Caki2 (cell line): ENCODE measurements around the gene CREG2. TPM values are rescaled to one million over a fixed set of nuclear protein-coding genes. Genes with fewer than 3 reads are reported as not detected.

Experiments
- DNase-seq: peaks from one replicate; pipeline ENCODE4 v3.0.0-alpha.2; 2015; ENCODE audit warnings: low read depth
- in situ Hi-C: cut with HindIII; loops from 2 replicates; pipeline ENCODE4 v1.10.0; 2016; ENCODE audit warnings: low sequenced_read_pairs, low pct_unique_long_range_greater_than_20kb, mixed read lengths
- total RNA-seq: library from RNA; depleted of rRNA; stranded (reverse); fragments of >200 nt; shearing (Covaris generic); gene quantifications from 2 replicates; pipeline ENCODE4 v1.2.3, GENCODE V29; 2014; ENCODE audit warnings: low replicate concordance

The CREG2 gene
- total RNA-seq, 1 experiment from 2014 or later: 5.2 TPM

DNA sequence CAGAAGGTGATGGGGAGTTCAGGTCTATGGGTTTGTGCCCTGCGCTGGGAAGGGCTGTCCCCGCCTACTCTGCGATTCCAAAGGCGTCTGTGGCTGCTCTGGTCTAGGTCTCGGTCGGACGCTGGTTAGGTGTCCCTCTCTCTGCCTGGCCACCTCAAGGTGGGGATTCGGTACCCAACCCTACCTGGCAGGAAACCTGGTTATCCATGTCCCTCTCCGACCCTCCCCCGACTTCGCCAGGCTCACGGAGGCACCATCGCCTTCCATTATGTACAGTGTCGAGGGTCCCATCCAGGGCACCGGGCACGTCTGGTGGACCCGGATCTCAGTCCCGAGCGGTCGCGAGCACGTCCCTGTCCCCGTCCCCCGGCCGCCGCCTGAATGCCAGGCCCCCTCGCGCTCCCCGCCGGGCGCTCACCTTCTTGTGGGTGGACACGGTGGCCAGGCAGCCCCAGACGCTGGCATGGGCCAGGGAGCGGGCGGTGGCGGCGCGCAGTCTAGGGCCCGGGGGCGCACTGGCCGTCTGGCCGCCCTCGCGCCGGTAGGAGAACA, 628 bp downstream of the CREG2 start:
- in situ Hi-C loops: no loop called here
- DNase-seq: no peak

DNA sequence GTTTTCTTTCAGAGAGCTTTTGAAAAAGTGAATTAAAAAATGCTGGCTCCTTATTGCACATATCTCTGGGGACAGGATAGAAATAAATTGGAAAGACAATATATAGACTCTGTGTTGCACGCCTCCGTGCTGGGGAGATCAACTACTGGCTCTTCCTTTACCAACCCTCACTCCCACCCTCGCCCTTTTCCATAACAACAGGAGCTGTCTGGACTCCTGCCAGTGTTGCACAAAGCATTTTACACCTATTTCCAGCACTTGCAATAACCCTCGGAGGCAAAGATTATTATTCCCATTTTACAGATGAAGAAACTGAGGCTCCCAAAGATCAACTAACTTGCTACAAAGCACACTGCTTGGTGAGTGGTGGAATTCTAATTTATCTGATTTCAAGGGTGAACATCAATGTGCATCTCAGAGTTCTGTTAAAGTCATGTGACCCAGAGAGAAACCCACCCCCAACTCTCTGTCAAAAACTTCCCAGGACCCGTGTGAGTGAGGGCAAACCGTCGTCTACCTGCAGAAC, 4.2 kb downstream of the CREG2 start:
- no peak for DNase-seq
- in situ Hi-C loops: no loop called here

DNA sequence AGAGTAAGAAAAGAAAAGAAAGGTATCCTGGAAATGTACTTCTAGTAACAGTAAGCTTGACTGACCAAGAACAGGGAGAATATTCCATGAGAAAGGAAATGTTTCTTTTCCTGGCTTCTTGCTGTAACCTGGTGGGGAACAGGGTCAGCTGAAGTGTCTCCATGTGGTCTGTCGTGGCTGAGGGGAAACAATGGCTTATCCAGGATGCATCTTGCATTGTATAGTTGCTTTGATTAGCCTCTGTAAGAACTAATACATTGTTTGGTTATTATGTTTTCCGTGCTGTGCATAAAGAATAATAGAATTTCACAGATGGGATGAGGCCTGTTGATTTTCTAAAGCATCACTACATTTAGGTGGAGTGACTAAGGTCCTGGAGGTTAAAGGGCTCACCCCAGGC, 4.9 kb downstream of the CREG2 start:
- DNase-seq: no peak
- in situ Hi-C loops: no loop called here

DNA sequence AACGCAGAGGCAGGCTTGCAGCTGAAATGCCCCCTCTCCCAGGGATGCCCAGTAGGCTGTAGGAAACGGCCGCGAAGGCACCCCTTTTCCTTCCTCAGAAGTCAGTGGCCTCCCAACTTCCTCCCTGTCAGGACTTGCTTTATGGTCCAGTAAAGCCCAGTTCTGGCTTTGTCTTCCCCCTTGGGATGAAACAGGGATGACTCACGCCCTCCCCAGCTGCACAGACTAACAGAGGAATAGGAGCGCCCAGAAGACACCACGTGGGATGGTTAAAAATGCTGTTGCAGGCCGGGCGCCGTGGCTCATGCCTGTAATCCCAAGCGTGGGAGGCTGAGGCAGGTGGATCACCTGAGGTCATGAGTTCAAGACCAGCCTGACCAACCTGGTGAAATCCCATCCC, 6.9 kb downstream of the CREG2 start:
- in situ Hi-C loops: no loop called here
- no peak for DNase-seq

DNA sequence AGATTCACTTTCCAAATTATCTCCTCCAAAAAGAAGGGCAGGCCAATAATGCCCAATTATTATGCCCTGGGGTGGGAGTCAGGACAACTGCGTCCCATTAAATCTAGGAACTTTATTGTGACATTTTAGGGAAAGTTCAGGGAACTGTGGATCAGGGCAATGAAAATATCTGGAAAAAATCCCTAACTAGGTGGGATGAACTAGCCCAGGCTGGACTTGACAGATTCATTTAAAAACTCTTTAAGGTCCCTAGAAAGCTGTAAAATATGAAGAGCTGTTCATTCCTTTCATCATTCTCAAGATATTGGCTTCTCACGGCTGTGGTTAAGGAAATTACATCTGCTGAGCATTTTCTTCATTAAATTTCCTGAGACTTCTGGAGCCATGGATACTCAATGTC, 8.2 kb downstream of the CREG2 start:
- DNase-seq: no peak
- in situ Hi-C loops: no loop called here

DNA sequence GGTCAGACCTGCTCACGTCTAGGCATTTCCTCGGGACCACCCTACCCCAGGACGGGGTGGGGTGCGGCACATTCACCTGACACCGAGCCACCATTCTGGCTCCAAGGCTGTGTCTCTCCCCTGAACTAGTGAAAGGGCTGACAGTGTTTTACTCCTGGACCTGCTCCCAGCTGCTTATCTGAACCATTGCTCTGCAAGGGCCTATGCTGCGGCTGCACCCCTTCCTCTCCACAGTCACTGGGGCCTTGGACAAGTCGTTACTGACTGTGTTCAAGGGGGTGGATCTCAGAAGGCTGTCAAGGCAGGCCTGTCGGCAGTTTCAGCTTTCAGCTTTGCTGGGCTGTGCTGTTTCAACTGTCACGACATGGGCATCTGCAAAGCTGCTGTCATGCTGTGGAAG, 11.7 kb downstream of the CREG2 start:
- no peak for DNase-seq
- in situ Hi-C loops: no loop called here

DNA sequence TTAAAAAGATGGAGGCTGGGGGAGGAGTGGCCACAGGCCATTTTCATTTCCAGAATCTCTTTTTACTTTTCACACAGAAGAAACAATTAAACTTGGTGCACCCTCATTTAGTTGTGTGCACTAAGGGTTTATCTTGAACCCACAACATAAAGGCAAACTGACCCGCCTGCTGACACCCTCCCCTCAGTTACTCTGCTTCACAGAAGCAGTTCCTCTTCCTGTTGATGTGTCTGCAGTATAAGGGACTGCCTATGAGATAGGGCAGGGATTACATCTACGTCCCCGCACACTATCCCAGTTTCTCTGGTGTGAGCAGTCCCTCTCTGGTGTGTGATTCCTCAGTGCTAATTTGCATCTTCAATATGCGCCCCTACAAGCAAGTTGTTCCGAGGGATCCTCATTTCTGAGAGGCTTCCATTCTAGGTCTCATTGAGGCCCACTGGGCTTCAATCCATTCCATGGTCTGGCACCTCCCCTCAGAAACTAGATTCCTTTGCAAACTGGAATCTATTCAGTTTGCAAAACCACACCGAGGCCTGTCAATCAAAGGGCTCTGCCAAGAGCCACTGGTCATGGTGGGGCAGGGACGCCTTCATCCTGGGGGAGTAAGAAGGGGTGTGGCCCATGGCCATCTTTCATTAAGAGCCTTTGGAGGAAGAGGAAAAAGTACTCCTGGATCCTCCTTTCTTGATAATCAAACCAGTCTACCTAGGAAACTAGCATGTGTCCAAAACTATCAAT, 12.3 kb downstream of the CREG2 start:
- no peak for DNase-seq
- in situ Hi-C loops: no loop called here

DNA sequence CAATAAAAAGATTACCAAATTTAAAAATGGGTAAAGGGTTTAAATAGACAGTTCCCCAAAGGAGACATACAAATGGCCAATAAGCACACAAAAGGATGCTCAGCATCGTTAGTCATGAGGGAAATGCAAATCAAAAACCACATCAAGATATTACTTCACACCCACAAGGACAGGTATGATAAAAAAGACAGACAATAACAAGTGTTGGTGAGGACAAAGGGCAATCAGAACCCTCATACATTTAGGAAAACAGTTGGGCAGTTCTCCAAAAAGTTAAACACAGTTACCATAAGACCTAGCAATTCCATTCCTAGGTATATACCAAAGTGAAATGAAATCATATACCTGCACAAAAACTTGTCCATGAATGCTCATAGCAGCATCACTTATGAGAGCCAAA, 14.5 kb downstream of the CREG2 start:
- in situ Hi-C loops: no loop called here
- no peak for DNase-seq

DNA sequence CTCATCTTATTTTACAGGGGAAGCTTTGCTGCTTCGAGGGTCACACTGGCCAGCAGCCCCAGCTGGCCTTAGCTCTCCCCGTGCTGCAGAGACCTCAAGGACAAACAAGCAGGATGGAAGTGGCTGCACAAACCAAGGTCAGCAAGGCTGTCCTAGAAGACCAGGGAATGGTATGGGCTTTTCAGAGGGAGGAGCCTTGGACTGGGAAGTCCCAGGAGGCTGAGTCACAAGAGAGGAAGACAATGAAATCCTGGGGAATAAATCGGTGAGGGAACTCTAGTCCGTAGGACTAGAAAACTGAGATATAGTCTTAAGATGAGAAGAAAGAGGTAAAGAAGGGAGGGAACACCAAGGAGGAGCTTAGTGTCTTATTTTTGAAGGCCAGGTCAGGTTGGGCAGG, 15.7 kb downstream of the CREG2 start:
- in situ Hi-C loops: no loop called here
- DNase-seq: no peak

DNA sequence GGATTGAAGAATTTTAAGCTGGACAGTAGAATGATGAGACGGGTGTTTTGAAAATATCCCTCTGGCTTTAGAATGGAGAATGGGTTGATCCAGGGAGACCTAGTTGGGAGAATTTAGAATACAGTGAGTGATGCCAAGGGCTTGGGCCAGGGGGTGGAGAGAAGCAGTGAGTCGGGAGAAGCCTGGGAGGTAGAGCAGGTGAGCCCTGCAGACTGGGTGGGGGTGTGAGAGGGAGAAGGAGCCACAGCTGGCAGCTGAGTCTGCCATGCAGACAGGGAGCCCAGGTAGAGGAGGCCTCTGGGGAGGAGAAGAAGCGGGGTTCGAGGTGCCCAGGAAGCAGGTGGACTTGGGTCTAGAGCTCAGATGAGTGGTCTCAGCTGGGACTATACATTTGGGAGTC, 18.2 kb downstream of the CREG2 start:
- DNase-seq: no peak
- in situ Hi-C loops: no loop called here

DNA sequence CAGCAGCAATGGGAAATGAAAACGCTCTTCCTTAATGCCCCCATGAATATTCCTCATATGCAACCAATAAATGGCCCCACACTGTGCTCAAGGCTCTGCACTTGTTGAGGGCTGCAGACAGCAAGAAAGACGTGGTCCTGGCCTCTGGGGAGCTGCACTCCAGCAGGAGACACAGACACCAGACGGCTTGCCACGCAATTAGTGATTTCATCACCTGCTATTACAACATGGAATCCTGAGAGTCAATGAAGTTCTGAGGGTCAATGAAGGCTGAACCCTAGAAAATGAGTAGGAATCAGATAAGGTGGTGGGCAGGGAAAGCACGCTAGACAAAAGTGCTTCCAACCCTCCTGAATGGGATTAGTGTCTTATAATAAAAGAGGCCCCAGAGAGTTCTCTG, 18.9 kb downstream of the CREG2 start:
- no peak for DNase-seq
- in situ Hi-C loops: no loop called here

DNA sequence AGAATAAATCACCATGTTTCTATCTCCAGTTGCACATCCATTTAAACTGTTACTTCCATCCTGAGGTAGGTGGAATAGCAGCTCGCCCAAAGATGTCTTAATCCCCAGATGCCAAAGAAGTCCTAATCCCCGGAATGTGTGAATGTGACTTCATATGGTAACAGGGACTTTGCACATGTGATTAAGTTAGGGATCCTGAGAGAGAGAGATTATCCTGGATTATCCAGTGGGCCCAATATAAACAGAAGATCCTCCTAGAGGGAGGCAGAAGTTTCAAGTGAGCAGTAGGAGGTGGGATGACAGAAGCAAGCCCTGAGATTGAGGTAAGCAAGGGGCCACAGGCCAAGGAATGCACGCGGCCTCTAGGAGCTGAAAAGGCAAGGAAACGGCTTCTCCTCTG, 19.8 kb downstream of the CREG2 start:
- no peak for DNase-seq
- in situ Hi-C loops: no loop called here

DNA sequence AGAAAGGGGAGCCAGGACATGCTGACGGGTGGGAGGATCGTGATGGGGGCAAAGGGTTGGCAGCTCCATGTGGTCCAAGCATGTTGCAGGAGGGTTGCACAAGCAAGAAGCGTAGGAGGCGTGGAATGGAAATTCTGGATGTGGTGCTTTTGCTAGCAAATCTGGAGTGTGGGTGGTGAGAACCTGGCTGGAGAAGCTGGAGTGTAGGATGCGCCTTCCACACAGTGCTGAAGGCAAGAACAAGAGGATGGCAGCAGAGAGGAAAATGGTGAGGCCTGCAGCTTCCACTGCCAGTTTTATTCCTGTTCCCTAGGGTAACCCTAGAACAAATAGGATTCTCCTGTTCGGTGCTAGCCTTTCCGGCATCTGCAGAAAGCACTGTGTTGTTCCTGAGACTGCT, 22.4 kb downstream of the CREG2 start:
- in situ Hi-C loops: no loop called here
- DNase-seq: no peak

DNA sequence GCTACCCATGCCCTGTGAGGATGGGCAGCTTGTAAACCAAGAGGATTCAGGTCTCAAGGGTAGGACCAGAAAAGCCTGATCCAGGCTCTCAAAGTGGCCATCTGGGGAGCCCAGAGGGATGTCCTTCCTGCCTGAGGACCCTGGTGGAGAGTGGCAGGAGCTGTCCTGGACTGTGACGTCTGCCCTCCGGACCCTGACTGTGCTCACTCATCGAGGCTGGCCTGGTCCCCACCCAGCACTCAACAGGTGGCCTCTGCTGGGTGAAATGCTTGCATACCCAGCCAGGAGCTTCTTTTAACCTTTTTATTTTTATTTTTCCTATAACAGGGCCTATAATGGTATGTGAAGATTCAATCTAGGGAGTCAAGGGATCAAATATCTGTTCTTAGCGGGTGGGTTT, 24.5 kb downstream of the CREG2 start:
- DNase-seq: no peak
- in situ Hi-C loops: no loop called here

DNA sequence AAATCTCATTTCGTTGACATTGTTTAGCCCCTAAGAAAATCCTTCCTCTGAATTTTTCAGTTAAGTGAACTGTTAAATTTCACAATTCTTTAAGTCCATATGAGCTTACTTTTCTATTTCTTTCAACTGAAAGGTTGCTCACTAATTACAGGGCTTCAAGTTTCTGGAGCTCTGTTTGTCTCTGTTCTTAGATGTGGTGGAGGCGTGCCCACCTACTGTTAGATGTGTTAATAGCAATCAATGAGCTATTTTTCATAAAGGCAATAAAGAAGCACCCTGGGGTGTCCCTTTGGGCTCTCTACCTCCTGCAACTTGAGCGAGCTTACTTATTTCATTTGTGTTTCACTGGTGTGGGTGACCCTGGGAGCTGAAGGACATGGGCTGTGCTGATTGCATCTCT, 25.0 kb downstream of the CREG2 start:
- in situ Hi-C loops: no loop called here
- DNase-seq: no peak

DNA sequence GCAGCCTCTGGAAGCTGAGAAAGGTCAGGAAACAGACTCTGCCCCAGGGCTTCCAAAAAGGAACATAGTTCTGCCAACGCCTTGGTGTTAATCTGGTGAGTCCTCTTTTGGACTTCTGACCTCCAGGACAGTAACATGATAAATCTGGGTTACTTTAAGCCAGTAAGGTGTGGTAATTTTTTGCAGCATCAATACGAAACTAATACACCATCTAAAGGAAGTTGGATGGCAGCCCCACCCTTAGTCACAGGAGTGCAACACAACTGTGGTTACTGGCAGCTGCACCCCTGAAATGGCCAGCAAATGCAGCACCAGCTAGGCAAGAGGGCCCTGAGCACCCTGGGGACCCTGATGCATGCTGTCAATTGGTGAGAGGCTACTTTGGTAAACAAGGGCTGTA, 25.8 kb downstream of the CREG2 start:
- no peak for DNase-seq
- in situ Hi-C loops: no loop called here

DNA sequence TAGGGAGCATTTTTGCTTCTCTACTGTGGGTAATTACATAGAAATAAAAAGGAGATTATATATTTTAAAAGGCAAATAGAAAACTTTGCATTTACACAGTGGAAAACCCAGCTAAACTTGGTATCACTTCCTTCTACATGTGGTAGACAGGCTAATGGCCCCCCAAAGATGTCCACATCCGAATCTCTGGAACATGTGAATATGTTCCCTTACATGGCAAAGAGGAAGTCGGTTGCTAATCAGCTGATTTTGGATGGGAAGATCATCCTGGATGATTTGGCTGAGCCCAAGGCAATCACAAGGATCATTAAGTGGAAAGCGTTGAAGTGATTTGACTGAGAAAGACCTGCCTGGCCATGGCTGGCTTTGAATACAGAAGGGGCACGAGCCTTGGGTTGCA, 26.2 kb downstream of the CREG2 start:
- in situ Hi-C loops: no loop called here
- no peak for DNase-seq

DNA sequence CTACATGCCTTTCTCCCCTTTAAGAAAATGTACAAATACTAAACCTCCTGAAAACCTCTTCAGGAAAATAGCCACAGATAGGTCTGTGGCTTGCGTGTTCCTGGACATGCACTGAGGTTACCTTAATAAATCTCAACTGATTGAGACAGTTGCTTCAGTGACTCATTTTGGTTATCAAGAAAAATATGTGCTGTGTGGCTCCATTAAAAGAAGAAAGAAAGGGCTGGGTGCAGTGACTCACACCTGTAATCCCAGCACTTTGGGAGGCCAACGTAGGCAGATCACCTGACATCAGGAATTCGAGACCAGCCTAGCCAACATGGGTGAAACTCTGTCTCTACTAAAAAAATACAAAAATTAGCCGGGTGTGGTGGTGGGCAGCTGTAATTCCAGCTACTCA, 27.1 kb downstream of the CREG2 start:
- in situ Hi-C loops: no loop called here
- peak; percentile 69 for DNase-seq

DNA sequence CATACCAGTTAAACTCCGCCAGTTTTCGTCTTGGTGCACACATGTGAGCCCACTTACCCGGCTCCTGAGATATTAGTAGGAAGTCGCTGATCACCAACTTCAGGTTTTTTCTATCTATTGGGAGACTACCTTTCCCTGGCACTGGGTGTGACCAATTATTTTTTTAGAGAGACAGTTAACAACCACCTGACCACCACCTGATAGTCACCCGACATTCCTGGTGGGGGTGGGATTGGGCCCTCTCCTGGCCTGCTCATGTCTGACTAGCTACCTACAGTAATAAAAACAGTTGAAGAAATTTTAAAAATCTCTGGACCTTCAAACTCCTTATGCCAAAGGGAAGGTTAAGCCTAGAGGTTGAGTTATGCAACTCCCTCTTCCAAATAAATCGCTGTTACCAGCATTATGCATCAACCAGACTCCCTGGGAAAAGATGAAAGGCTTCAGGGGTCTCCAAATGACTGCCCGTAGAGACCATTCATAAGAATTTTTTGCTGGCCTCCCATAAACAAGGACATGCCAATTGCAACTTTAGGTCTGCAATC, 27.8 kb downstream of the CREG2 start:
- in situ Hi-C loops: no loop called here
- no peak for DNase-seq

DNA sequence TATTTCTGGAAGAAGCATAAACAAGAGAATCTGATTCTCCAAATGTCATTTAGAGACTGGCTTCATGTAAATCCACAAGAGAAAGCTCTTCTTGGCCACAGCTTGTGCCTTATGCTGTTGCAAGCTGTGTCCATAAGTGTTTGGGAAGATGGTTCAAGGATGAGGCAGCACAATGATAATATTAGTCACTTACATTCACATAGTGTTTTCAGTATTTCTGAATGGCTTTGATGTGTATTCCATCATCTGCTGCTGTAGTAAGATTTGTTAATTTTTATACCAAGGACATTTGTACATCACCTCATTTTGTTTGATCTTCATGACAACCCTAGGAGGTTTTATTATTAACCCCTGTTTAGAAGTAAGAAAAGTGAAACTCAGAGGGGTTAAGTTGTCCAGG, 29.9 kb downstream of the CREG2 start:
- in situ Hi-C loops: no loop called here
- no peak for DNase-seq
